Vagina (tissue), 2 donors: Measurements from ENCODE around the gene HHLA2. TPM values are rescaled to one million over a fixed set of nuclear protein-coding genes. Genes with fewer than 3 reads are reported as not detected.

Experiments used
- DNase-seq, 2 donors: peaks; one replicate each; pipeline ENCODE4 v3.0.0-alpha.2; 2017; ENCODE audit errors: extremely low spot score in 2 of 2
- H3K27ac ChIP-seq: fragments of 200-600 bp; sonication (generic); one replicate; pipeline ENCODE4 v1.5.1; 2019
- H3K27me3 ChIP-seq: fragments of 200-600 bp; sonication (generic); one replicate; pipeline ENCODE4 v1.5.1; 2019
- H3K36me3 ChIP-seq, 2 donors: fragments of 200-600 bp; sonication (generic); one replicate each; pipeline ENCODE4 v1.5.1; 2017 to 2019
- H3K4me1 ChIP-seq: fragments of 200-600 bp; sonication (generic); one replicate; pipeline ENCODE4 v1.5.1; 2019
- H3K4me3 ChIP-seq, 2 donors: fragments of 200-600 bp; sonication (generic); 1 replicate in 1 of 2; 2 replicates in 1 of 2; pipeline ENCODE4 v1.5.1; 2016 to 2019
- H3K9me3 ChIP-seq: fragments of 200-600 bp; sonication (generic); one replicate; pipeline ENCODE4 v1.5.1; 2019
- POLR2A ChIP-seq, 2 donors: fragments of 450-650 bp; IDR thresholded peaks; one replicate each; pipeline ENCODE4 v1.6.1; 2017; ENCODE audit warnings: antibody characterized with exemption in 2 of 2, mild to moderate bottlenecking in 2 of 2, moderate library complexity in 2 of 2
- POLR2AphosphoS5 ChIP-seq, 2 donors: sonication (generic); formaldehyde crosslinking; IDR thresholded peaks; one replicate each; pipeline ENCODE4 v1.9.0; 2017; ENCODE audit warnings: antibody characterized with exemption in 2 of 2, mild to moderate bottlenecking in 2 of 2, low read depth in 1 of 2; ENCODE audit not compliant: insufficient read depth in 1 of 2
- intact Hi-C: fragments of 100-400 bp; cut with DNase I; formaldehyde crosslinking; loops from one replicate; pipeline ENCODE4 v1.15.1; 2023
- total RNA-seq: library from RNA; depleted of rRNA; stranded (reverse); fragments of >200 nt; gene quantifications from one replicate; pipeline ENCODE4 v1.2.3, GENCODE V29; 2016
- TF ChIP-seq, protein P1 (sequence below), 3 experiments: fragments of 450-650 bp in 2 of 3; fragments of 200-600 bp in 1 of 3; sonication (generic) in 1 of 3; IDR thresholded peaks; one replicate each; pipeline ENCODE4 v1.5.1; 2017 to 2019; ENCODE audit warnings: antibody characterized with exemption in 3 of 3, mild to moderate bottlenecking in 2 of 3, moderate library complexity in 2 of 3

HHLA2 gene
- total RNA-seq, 1 donor from 2014 or later, result not detected

DNA sequence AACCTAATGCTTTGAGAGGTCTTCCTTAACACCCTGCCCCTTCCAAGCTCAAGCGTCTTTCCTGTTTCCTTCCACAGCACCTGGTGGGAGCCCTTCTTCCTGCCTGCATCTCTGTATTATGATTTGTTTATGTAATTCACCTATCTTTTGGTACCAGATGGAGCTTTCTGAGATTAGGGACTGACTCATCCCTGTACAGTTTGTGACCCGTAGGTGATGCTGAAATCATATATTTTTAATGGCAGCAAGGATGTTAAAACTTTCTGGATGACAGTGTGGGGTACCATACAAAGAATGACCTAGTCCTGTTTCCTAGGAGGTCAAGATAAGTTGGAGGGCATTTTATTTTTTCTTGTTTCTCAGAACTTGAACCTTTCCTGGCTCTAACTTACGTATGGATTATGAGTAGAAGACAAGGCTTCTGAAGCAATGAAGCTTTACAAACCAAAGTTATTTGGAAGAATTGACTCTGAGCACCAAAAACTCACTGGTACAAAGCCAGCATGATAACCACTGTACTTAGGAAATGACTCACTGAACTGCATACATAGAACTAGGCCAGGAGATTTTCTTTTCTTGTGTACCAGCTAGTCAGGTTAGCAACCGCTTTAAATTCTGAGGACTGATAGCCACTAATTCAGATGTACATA is 46.6 kb downstream of the HHLA2 start:
- H3K27me3 ChIP-seq, result no peaks in the 10 kb centered on the region
- no peak for TF ChIP-seq POLR2AphosphoS5 (IDR thresholded peaks at IDR 0.05; ENCODE audit: insufficient read depth in 1 of 2, low read depth in 1 of 2)
- TF ChIP-seq, protein P1, sequence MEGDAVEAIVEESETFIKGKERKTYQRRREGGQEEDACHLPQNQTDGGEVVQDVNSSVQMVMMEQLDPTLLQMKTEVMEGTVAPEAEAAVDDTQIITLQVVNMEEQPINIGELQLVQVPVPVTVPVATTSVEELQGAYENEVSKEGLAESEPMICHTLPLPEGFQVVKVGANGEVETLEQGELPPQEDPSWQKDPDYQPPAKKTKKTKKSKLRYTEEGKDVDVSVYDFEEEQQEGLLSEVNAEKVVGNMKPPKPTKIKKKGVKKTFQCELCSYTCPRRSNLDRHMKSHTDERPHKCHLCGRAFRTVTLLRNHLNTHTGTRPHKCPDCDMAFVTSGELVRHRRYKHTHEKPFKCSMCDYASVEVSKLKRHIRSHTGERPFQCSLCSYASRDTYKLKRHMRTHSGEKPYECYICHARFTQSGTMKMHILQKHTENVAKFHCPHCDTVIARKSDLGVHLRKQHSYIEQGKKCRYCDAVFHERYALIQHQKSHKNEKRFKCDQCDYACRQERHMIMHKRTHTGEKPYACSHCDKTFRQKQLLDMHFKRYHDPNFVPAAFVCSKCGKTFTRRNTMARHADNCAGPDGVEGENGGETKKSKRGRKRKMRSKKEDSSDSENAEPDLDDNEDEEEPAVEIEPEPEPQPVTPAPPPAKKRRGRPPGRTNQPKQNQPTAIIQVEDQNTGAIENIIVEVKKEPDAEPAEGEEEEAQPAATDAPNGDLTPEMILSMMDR (IDR thresholded peaks at IDR 0.05), result no peak
- no peak for TF ChIP-seq POLR2A (IDR thresholded peaks at IDR 0.05)
- no peak overlapping the region for H3K4me3 ChIP-seq
- no peak overlapping the region for H3K27ac ChIP-seq
- H3K9me3 ChIP-seq, result no peaks in the 10 kb centered on the region
- no peaks in the 10 kb centered on the region for H3K4me1 ChIP-seq
- intact Hi-C loops, result loop anchor here (5.0 kb wide), 1 partner anchor 939 kb away; no protein-coding TSS in a partner anchor
- no peaks in the 10 kb centered on the region for H3K36me3 ChIP-seq
- DNase-seq, result no peak

DNA sequence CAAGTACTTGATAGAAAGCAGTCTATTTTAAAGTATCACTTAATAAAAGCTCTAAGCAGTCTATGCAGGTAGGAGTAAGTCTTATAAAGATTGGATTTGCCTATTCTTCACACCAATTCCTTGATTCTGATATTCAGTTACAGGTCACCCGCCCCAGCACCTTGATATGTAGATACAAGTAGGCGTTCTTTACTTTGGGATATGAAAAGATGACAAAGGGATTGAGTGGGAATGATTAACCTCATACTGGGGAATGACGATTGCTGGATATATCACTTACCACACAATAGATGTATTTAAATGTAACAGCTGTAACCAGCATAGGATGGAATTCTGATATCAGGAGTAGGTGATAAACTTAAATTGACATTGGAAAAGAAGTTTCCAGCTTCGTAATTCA is 47.1 kb downstream of the HHLA2 start:
- Histone ChIP-seq H3K9me3 (no peaks in the 10 kb centered on the region), H3K27ac (no peak overlapping the region), H3K27me3 (no peaks in the 10 kb centered on the region), H3K36me3 (no peaks in the 10 kb centered on the region), H3K4me1 (no peaks in the 10 kb centered on the region), H3K4me3 (no peak overlapping the region)
- DNase-seq, result no peak
- intact Hi-C loops, result loop anchor here (5.0 kb wide), 1 partner anchor 939 kb away; no protein-coding TSS in a partner anchor
- TF ChIP-seq POLR2AphosphoS5 (IDR thresholded peaks at IDR 0.05; ENCODE audit: insufficient read depth in 1 of 2, low read depth in 1 of 2), result no peak
- TF ChIP-seq, protein P1 (IDR thresholded peaks at IDR 0.05), result no peak
- no peak for TF ChIP-seq POLR2A (IDR thresholded peaks at IDR 0.05)

DNA sequence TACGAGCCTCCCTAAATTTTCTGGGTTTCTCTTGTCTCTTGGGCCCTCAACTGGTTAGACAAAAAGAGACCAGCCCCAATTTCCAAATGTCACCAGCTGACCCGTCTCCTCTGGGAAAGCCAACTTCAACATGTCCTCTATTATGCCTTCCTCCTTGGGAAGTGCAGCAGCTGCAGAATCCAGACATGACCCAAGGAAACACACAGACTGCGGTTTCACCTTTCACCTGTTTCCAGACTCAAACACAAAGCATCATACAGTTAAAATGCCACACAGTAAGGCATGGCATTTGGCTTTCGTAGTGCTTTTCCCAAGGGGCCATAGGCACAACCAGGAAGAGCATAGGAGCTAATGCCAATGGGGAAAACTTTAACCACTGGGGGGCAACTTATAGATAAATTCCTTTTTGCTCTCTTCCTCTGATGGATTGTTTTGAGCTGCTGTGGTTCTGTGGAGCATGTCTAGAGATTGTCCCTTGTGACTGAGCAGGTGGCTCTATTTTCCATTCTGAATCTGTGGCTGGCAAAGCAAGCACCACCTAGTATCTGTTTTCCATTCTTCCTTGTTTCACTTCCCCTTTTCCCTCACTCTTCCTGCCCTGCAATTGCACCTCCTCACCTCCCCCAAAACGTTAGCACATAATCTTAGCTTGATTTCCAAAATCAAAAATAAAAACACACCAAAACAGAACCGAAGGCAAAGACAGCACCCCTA is 49.3 kb downstream of the HHLA2 start:
- intact Hi-C loops, result no loop called here
- TF ChIP-seq POLR2AphosphoS5 (IDR thresholded peaks at IDR 0.05; ENCODE audit: insufficient read depth in 1 of 2, low read depth in 1 of 2), result no peak
- no peak for TF ChIP-seq POLR2A (IDR thresholded peaks at IDR 0.05)

DNA sequence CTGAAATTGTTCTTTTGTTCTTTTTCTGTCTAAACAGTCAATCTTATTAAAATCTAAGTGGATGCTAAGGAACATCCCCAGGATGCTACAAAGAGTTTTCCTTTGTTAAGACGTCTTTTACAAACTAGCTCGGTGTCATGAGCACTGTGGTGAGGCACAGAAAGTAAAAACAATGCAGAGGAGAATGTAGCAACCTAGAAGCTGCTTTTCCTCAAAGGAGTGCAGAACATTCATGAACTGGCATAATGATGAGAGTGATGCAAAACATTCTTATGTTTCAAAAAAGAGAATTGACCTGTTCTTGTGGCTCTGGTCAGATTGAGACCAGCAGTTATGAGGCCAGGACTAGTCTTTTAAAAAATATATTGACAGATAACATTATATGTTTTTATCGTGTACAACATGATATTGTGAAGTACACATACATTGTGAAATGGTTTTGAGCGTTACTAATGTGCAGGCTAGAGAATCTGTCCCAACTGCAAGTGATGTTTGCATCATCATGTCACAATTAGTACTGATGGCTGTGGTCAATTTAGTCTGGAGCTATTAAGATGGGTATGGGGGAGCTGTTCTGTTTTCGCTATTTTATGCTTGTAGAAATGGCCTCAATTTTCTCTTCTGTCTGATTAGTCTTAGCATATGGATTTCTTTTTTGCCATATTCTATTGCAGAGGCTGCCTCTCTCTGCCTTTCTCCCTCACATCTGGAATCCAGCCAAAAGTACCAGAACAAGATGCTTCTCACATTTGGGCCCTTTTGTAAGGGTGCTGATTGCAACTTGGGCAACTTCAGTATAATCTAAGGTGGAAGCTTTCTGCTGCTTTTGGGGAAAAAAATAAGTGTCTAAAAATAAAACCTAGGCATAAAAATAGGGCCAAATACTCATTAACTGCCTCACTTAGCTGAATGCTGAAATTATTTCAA is 50.2 kb downstream of the HHLA2 start:
- no peaks in the 10 kb centered on the region for H3K4me1 ChIP-seq
- no peaks in the 10 kb centered on the region for H3K27me3 ChIP-seq
- no peak overlapping the region for H3K4me3 ChIP-seq
- no peaks in the 10 kb centered on the region for H3K36me3 ChIP-seq
- no peak overlapping the region for H3K27ac ChIP-seq
- TF ChIP-seq POLR2AphosphoS5 (IDR thresholded peaks at IDR 0.05; ENCODE audit: insufficient read depth in 1 of 2, low read depth in 1 of 2) (no peak), POLR2A (IDR thresholded peaks at IDR 0.05) (no peak)
- TF ChIP-seq, protein P1 (IDR thresholded peaks at IDR 0.05), result no peak
- no peak for DNase-seq
- intact Hi-C loops, result no loop called here
- H3K9me3 ChIP-seq, result no peaks in the 10 kb centered on the region

More for the DNA sequence above, 49.3 kb downstream of the HHLA2 start:
- no peak overlapping the region for H3K27ac ChIP-seq
- DNase-seq, result no peak
- H3K27me3 ChIP-seq, result no peaks in the 10 kb centered on the region
- no peaks in the 10 kb centered on the region for H3K9me3 ChIP-seq
- no peak overlapping the region for H3K4me3 ChIP-seq
- no peaks in the 10 kb centered on the region for H3K4me1 ChIP-seq
- H3K36me3 ChIP-seq, result no peaks in the 10 kb centered on the region

DNA sequence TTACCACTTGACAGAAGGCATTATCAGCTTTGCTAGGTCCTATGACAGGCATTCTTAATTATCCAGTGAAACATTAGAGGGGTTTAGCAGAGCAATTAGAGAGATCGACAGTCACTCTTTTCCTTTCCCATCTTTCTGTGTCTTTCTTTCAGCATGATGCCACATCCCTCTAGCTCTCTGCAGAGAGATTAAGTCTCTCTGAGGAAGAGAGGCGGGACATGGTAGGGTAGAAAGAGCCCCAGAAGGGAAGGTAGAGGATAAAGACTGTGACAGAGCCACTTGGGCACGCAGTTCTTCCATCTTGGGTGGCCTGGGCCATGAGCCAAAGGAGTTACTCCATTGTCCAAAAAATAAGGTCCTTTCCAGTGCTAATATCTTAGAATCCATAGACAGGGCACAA is 55.8 kb downstream of the HHLA2 start:
- H3K4me3 ChIP-seq, result no peak overlapping the region
- TF ChIP-seq POLR2A (IDR thresholded peaks at IDR 0.05) (no peak), POLR2AphosphoS5 (IDR thresholded peaks at IDR 0.05; ENCODE audit: insufficient read depth in 1 of 2, low read depth in 1 of 2) (no peak)
- TF ChIP-seq, protein P1 (IDR thresholded peaks at IDR 0.05), result no peak
- H3K4me1 ChIP-seq, result no peaks in the 10 kb centered on the region
- DNase-seq, result no peak
- no peaks in the 10 kb centered on the region for H3K27me3 ChIP-seq
- H3K9me3 ChIP-seq, result no peaks in the 10 kb centered on the region
- no peaks in the 10 kb centered on the region for H3K36me3 ChIP-seq
- no peak overlapping the region for H3K27ac ChIP-seq
- intact Hi-C loops, result no loop called here
